SJSA1 (cell line): ENCODE data around the gene FXYD2. TPM values are rescaled to one million over a fixed set of nuclear protein-coding genes. Genes with fewer than 3 reads are reported as not detected.

ENCODE experiments used
- DNase-seq, 2 experiments: peaks; one replicate each; pipeline ENCODE4 v3.0.0-alpha.2; 2015 to 2020; ENCODE audit warnings: low spot score in 2 of 2, low read depth in 1 of 2
- H3K27ac ChIP-seq: fragments of 250-450 bp; sonication (Bioruptor Pico); 2 replicates; pipeline ENCODE4 v1.5.1; 2020; ENCODE audit warnings: mild to moderate bottlenecking, moderate library complexity
- H3K27me3 ChIP-seq: fragments of 250-450 bp; sonication (Bioruptor Pico); replicated peaks from 2 replicates; pipeline ENCODE4 v1.5.1; 2020; ENCODE audit warnings: mild to moderate bottlenecking, moderate library complexity
- H3K36me3 ChIP-seq: fragments of 250-450 bp; sonication (Bioruptor Pico); 2 replicates; pipeline ENCODE4 v1.5.1; 2020; ENCODE audit warnings: mild to moderate bottlenecking
- H3K4me1 ChIP-seq: fragments of 250-450 bp; sonication (Bioruptor Pico); replicated peaks from 2 replicates; pipeline ENCODE4 v1.6.1; 2021; ENCODE audit warnings: mild to moderate bottlenecking
- H3K4me3 ChIP-seq: fragments of 250-450 bp; sonication (Bioruptor Pico); 2 replicates; pipeline ENCODE4 v1.5.1; 2020; ENCODE audit warnings: mild to moderate bottlenecking
- H3K9me3 ChIP-seq: fragments of 250-450 bp; sonication (Bioruptor Pico); replicated peaks from 2 replicates; pipeline ENCODE4 v1.5.1; 2020; ENCODE audit warnings: mild to moderate bottlenecking
- total RNA-seq: library from RNA; depleted of rRNA; stranded (reverse); fragments of >200 nt; shearing (Covaris generic); gene quantifications from 2 replicates; pipeline ENCODE4 v1.2.3, GENCODE V29; 2014

The FXYD2 gene
- total RNA-seq, 1 experiment from 2014 or later, result not detected

GRCh38 chr11:117849781-117850414 is 25.4 kb upstream of the FXYD2 start:
- no peaks in the 10 kb centered on the region for H3K4me1 ChIP-seq
- no peaks in the 10 kb centered on the region for H3K36me3 ChIP-seq
- H3K27ac ChIP-seq, result no peak overlapping the region
- no peak overlapping the region for H3K4me3 ChIP-seq
- H3K27me3 ChIP-seq, result no peaks in the 10 kb centered on the region
- no peaks in the 10 kb centered on the region for H3K9me3 ChIP-seq
- no peak for DNase-seq

DNA sequence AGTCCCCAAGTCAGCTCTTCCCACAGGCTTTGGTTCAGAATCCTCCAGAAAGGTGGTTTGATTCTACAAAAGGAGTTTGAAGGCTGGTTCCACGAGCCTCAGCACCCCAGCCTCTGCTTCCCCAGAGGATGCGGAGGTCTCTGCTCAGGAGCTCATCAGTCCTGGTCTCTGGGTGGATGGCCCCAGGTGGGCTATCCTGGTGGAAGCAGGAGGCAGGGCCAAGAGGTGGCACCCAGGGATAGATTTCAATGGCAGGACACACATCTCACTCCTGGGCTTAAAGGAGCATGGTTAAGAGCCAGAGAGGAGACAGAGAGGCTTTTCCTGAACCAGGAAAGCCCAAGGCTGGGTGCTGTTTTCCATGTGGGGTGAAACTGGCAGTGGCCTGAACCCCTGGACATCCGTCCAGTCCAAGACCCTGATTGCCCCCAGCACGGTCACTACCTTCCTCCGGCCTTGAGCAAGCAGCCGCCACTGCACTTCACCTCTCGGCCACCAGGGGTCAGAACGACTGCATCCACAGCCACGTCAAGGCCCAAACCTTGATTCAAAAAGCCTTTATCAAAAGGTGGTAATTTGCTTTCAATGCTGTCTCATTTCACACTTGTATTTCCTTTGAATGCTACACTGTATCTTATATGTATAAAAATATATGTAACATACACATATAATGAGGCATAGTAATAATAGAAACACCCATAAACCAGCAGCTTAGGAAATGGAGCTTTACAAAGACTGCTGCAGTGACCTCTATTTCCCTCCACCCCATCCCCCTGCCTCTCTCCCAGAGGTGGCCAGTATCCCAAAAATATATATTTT is 19.3 kb upstream of the FXYD2 start:
- Histone ChIP-seq H3K4me1 (no peaks in the 10 kb centered on the region), H3K27me3 (no peaks in the 10 kb centered on the region), H3K36me3 (no peaks in the 10 kb centered on the region), H3K4me3 (no peak overlapping the region), H3K27ac (no peak overlapping the region), H3K9me3 (no peaks in the 10 kb centered on the region)
- peak; percentile 30 to 56 for DNase-seq

DNA sequence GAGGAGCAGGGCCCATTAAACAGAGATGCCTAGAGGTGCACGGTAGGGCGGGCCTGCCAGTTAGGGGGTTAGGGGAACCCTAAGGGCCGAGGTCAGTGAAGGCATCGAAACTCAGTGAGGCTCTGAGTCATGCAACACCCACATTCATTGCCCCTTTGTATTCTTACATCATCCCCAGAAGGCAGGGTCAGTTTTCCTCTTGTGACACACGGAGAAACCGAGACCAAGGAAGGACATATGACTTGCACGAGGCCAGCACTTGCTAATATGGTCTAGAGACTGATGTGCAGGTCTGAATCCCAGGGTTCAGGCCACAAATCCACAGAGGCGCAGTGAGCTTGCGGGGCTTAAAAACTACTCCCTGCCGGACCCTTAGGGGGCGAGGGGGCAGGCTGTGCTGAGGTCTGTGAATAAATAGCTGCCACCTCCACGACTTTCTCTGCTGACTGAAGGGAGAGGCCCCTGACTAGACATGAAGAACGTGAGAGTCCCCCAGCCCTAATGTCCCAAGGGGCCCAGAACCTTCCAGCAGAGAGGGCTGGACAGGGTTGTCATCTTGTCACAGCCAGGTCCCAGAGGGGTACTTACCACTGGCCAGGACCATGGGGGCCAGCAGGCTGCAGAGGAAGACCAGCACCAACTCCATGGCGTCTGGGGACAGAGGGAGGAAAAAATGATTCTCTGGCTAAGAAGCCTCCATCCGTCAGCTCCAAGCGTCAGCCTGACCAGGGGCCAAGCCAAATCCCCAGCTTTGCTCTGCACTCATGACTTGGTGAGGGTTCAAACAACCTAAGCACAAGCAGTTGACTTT is 17.8 kb upstream of the FXYD2 start:
- H3K9me3 ChIP-seq, result no peaks in the 10 kb centered on the region
- H3K4me1 ChIP-seq, result no peaks in the 10 kb centered on the region
- no peak overlapping the region for H3K4me3 ChIP-seq
- DNase-seq, result peak in 1 of 2 experiments; percentile 16
- no peaks in the 10 kb centered on the region for H3K27me3 ChIP-seq
- no peaks in the 10 kb centered on the region for H3K36me3 ChIP-seq
- no peak overlapping the region for H3K27ac ChIP-seq

DNA sequence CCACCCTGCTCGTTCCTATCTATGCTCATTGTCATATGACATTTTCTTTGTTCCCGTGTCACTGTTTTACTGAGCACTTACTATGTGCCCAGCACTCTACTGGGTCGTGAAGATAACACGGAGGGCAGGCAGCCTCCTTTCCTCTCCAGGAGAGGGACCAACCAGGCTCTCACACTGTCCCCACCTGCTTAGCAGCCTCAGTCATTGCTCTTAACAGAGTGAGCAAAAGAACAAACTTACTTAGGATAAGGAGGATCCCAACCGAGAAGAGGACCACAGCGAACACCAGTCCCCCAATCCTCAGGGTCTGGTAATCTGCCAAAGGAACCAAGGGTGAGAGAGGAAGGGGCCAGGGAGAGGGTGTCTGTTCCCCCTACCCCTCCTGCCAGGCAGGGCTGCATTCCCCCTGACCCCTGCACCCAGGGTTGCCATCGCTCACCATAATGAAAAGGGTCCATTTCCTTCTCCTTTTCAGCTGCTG is 17.0 kb upstream of the FXYD2 start:
- no peak for DNase-seq
- no peak overlapping the region for H3K4me3 ChIP-seq
- no peaks in the 10 kb centered on the region for H3K9me3 ChIP-seq
- H3K27ac ChIP-seq, result no peak overlapping the region
- no peaks in the 10 kb centered on the region for H3K36me3 ChIP-seq
- no peaks in the 10 kb centered on the region for H3K27me3 ChIP-seq
- no peaks in the 10 kb centered on the region for H3K4me1 ChIP-seq

DNA sequence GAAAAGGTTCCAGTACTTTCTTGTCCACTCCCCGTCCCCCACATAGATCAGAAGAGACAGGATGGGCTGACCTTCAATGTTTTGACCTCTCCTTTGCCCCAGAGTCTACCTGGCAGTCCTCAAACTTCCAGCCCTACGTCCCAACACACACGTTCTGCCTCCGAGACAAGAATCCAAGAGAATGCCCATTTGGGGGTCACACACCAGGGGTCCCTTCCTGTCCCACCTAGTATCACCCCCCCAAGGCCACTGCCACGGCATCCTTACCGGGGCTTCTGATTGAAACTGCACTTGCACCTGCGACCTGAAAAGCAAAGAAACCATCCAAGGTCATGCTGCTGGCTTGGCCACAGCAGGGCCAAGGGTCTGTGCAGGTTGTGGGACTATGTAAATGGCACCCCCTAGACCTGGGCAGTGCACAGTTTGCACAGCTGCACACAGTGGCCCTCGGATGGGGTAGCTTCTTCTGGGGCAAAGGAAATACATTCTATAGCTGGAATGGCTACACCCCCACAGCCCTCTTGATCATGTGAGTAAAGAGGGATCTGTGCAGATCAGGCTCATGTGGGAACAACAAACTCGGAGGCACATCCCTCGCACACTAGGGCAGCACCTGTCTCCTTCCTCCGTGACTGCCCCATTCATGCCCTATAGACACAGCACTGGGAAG is 16.5 kb upstream of the FXYD2 start:
- Histone ChIP-seq H3K27me3 (no peaks in the 10 kb centered on the region), H3K27ac (no peak overlapping the region), H3K4me3 (no peak overlapping the region), H3K4me1 (no peaks in the 10 kb centered on the region), H3K36me3 (no peaks in the 10 kb centered on the region), H3K9me3 (no peaks in the 10 kb centered on the region)
- peak in 1 of 2 experiments; percentile 12 for DNase-seq

DNA sequence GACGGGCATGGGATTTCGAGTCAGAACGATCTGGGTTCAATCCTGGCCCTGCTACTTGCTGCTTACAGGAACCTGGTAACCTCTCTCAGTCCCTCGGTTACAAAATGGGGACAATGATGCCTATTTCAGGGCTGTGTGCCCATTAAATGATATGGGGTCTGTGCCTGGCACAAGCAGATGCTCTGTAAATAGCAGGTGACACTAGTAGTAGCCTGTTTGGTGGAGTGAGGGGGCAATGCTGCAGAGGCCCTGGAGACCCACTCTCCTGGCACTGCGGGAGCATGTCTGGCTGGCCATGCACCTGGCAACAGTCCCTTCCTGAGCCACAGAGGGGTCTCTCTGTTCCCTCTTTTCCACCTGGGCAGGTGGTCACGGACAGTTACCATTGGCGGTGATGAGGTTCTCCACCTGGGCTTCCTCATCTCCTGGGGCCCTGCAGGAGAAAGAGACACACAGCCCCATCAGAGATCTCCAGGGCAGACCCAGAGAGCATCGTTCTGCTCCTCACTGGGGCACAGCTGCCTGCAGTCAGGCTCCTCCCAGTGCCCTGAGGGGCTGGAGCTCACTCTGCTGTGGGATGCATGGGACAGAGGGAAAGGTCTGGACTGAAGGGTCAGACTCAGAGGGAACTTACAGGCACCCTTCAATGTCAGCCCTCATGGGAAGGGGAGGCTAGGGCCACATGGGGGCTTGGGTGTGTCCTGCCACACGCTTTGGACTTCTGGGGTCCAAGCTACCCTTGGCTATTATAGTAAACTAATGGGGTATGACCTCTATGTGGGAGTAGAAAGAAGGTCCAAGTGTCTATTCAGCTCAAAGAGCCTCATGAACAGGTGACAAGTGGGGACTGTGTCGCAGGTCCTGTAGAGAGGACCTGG is 15.6 kb upstream of the FXYD2 start:
- H3K27me3 ChIP-seq, result no peaks in the 10 kb centered on the region
- H3K27ac ChIP-seq, result no peak overlapping the region
- no peaks in the 10 kb centered on the region for H3K36me3 ChIP-seq
- H3K4me1 ChIP-seq, result no peaks in the 10 kb centered on the region
- H3K4me3 ChIP-seq, result no peak overlapping the region
- DNase-seq, result peak in 1 of 2 experiments; percentile 6
- no peaks in the 10 kb centered on the region for H3K9me3 ChIP-seq

DNA sequence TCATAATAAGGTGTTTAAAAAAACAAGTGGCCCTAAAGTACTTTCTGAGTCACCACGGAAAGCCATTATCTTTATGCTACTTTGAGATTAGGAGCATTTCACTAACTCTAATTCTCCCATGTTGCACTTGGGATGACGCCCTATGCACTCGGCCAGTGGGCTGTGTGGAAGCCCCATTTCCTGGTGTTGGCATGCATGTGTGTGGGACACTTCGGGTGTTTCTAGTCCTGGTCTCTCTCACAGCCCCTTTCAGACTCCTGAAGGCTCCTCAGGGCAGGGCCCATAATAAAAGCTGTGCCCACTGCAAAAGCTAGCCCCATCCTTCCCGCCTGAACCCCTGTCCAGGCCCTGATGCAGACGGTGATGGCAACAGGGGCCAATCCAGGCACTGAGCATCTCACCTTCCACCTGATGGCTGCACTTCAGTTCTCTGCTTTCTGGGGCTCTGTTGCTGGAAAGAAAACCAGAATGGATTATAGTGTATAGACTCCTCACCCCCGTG is 14.9 kb upstream of the FXYD2 start:
- no peaks in the 10 kb centered on the region for H3K27me3 ChIP-seq

DNA sequence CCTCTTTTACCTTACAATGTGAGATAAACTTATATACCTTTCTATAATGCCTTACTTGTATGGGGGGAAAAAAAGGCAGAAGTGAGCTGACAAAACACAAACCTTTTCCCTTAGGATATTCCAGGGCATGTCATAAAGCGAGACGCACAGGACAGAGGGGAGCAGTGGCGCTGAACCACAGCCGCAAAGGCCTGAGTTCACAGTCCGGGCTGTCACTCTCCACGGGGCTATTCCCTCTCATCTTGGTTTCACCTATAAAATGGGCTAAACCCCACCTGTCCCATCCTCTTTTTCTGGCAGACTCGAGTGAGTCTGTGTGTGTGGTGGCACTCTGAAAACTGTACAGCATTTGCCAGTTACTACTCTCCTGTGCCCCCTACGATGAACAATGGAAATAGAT is 14.4 kb upstream of the FXYD2 start:
- DNase-seq, result peak in 1 of 2 experiments; percentile 7
- no peaks in the 10 kb centered on the region for H3K9me3 ChIP-seq
- no peaks in the 10 kb centered on the region for H3K36me3 ChIP-seq
- H3K27ac ChIP-seq, result no peak overlapping the region
- no peaks in the 10 kb centered on the region for H3K4me1 ChIP-seq
- H3K4me3 ChIP-seq, result no peak overlapping the region
- no peaks in the 10 kb centered on the region for H3K27me3 ChIP-seq

More for the DNA sequence above, 14.9 kb upstream of the FXYD2 start:
- Histone ChIP-seq H3K27ac (no peak overlapping the region), H3K9me3 (no peaks in the 10 kb centered on the region), H3K36me3 (no peaks in the 10 kb centered on the region), H3K4me1 (no peaks in the 10 kb centered on the region), H3K4me3 (no peak overlapping the region)
- DNase-seq, result peak in 1 of 2 experiments; percentile 9

GRCh38 chr11:117837791-117838190 is 13.2 kb upstream of the FXYD2 start:
- Histone ChIP-seq H3K27ac (no peak overlapping the region), H3K27me3 (no peaks in the 10 kb centered on the region), H3K4me1 (no peaks in the 10 kb centered on the region), H3K4me3 (no peak overlapping the region), H3K36me3 (no peaks in the 10 kb centered on the region), H3K9me3 (no peaks in the 10 kb centered on the region)
- DNase-seq, result no peak

GRCh38 chr11:117837070-117837776 is 12.7 kb upstream of the FXYD2 start:
- no peak for DNase-seq
- no peaks in the 10 kb centered on the region for H3K27me3 ChIP-seq
- H3K36me3 ChIP-seq, result no peaks in the 10 kb centered on the region
- no peak overlapping the region for H3K27ac ChIP-seq
- no peak overlapping the region for H3K4me3 ChIP-seq
- no peaks in the 10 kb centered on the region for H3K4me1 ChIP-seq
- H3K9me3 ChIP-seq, result no peaks in the 10 kb centered on the region

DNA sequence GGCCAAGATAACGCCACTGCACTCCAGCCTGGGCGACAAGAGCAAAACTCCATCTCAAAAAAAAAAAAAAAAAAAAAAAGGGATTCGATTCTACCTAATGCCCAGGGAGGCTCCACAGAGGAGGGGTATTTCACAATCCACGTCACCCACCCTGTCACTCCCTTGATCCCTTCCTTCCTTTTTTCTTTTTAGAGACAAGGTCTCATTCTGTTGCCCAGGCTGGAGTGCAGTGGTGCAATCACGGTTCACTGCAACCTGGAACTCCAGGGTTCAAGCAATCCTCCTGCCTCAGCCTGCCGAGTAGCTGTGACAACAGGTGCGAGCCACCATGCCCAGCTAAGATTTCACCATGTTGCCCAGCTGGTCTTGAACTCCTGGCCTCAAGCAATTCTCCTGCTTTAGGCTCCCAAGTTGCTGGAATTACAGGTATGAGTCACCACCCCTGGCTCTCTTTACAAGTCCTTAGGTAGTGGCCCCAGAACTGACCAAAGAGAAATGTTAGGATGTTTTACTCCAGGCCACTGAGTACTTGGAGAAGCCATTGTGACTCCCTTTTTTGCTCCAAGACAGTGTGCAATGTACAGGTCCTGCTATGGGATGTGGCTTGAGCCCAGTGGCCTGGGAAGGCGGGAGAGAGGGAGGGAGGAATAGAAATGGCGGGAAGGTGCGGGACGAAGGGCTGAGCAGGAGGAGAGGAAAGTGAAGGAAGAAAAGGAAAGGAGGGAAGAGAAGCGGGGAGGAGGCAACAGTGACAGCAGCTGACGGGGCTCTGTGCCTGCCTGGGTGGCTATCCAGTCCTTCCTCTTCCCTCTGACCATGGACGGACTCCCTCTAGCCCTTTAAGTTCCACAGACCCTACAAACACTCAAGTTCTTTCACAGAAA is 11.8 kb upstream of the FXYD2 start:
- no peak overlapping the region for H3K27ac ChIP-seq
- no peaks in the 10 kb centered on the region for H3K9me3 ChIP-seq
- H3K4me3 ChIP-seq, result no peak overlapping the region
- H3K36me3 ChIP-seq, result no peaks in the 10 kb centered on the region
- H3K4me1 ChIP-seq, result no peaks in the 10 kb centered on the region
- H3K27me3 ChIP-seq, result no peaks in the 10 kb centered on the region
- DNase-seq, result no peak
